Neuronal stem cell (in vitro differentiated cells): Measurements from ENCODE around the gene KRTAP5-8. TPM values are rescaled to one million over a fixed set of nuclear protein-coding genes. Genes with fewer than 3 reads are reported as not detected.
"Not testable (repeated sequence)": the region's sequence is repeated elsewhere in the genome, so short reads cannot be mapped to it uniquely, and the experiment has no call there.

Experiments used
- DNase-seq: peaks from one replicate; pipeline ENCODE4 v3.0.0-alpha.2; 2013; ENCODE audit warnings: low spot score
- H2AFZ ChIP-seq: one replicate; pipeline ENCODE4 v1.6.1; 2013; ENCODE audit warnings: mild to moderate bottlenecking, low read length, inconsistent platforms
- H2AK5ac ChIP-seq: 2 replicates; pipeline ENCODE4 v1.6.1; 2013; ENCODE audit warnings: low read depth, mild to moderate bottlenecking, inconsistent platforms, low read length, moderate library complexity, mixed read lengths
- H2BK120ac ChIP-seq: 2 replicates; pipeline ENCODE4 v1.6.1; 2013; ENCODE audit warnings: low read depth, mild to moderate bottlenecking, inconsistent platforms, low read length, moderate library complexity, mixed read lengths
- H2BK12ac ChIP-seq: one replicate; pipeline ENCODE4 v1.6.1; 2013; ENCODE audit warnings: low read length, inconsistent platforms
- H2BK15ac ChIP-seq: 2 replicates; pipeline ENCODE4 v1.6.1; 2013; ENCODE audit warnings: mild to moderate bottlenecking, low read length, inconsistent platforms, mixed read lengths
- H2BK5ac ChIP-seq: one replicate; pipeline ENCODE4 v1.6.1; 2013; ENCODE audit warnings: inconsistent platforms, mild to moderate bottlenecking, low read length, moderate library complexity
- H3K14ac ChIP-seq: one replicate; pipeline ENCODE4 v1.6.1; 2013; ENCODE audit warnings: low read length, inconsistent platforms
- H3K18ac ChIP-seq: 2 replicates; pipeline ENCODE4 v1.6.1; 2013; ENCODE audit warnings: low read length, inconsistent platforms
- H3K23ac ChIP-seq: 2 replicates; pipeline ENCODE4 v1.6.1; 2013; ENCODE audit warnings: low read depth, mild to moderate bottlenecking, mixed read lengths, low read length, inconsistent platforms; ENCODE audit not compliant: poor library complexity
- H3K27ac ChIP-seq: replicated peaks from 3 replicates; pipeline ENCODE4 v1.5.1; 2013; ENCODE audit warnings: low read length, inconsistent platforms
- H3K27me3 ChIP-seq, 3 experiments: 2 replicates each; pipeline ENCODE4 v1.6.1; 2013; ENCODE audit warnings: low read length in 3 of 3, mild to moderate bottlenecking in 2 of 3, inconsistent platforms in 1 of 3, low read depth in 1 of 3, mixed read lengths in 1 of 3, moderate library complexity in 1 of 3; ENCODE audit not compliant: control insufficient read depth in 3 of 3, insufficient read depth in 3 of 3
- H3K36me3 ChIP-seq, 2 donors: replicated peaks in 1 of 2; 2 replicates each; pipeline ENCODE4 v1.6.1; 2013; ENCODE audit warnings: low read length in 2 of 2; ENCODE audit not compliant: control insufficient read depth in 2 of 2, insufficient read depth in 2 of 2
- H3K4ac ChIP-seq: 2 replicates; pipeline ENCODE4 v1.6.1; 2013; ENCODE audit warnings: inconsistent platforms, mild to moderate bottlenecking, low read length, moderate library complexity
- H3K4me1 ChIP-seq, 2 donors: 1 replicate in 1 of 2; 2 replicates in 1 of 2; pipeline ENCODE4 v1.6.1; 2013; ENCODE audit warnings: low read length in 2 of 2, low read depth in 1 of 2; ENCODE audit not compliant: control insufficient read depth in 2 of 2, insufficient read depth in 1 of 2
- H3K4me2 ChIP-seq: one replicate; pipeline ENCODE4 v1.6.1; 2013; ENCODE audit warnings: mild to moderate bottlenecking, low read length, inconsistent platforms; ENCODE audit not compliant: insufficient read depth, poor library complexity, severe bottlenecking
- H3K4me3 ChIP-seq, 2 donors: 2 replicates each; pipeline ENCODE4 v1.5.1; 2013; ENCODE audit warnings: low read length in 2 of 2, mild to moderate bottlenecking in 2 of 2, inconsistent platforms in 1 of 2, moderate library complexity in 1 of 2
- H3K79me1 ChIP-seq: one replicate; pipeline ENCODE4 v1.6.1; 2013; ENCODE audit warnings: low read depth, mild to moderate bottlenecking, inconsistent platforms, low read length, moderate library complexity
- H3K9ac ChIP-seq: one replicate; pipeline ENCODE4 v1.6.1; 2013; ENCODE audit warnings: mild to moderate bottlenecking, low read depth, low read length, inconsistent platforms; ENCODE audit not compliant: poor library complexity
- H3K9me3 ChIP-seq, 2 donors: replicated peaks in 1 of 2; 2 replicates each; pipeline versions ENCODE3 to v1.6.1; 2013; ENCODE audit warnings: low read length in 2 of 2, mild to moderate bottlenecking in 2 of 2, inconsistent platforms in 1 of 2, low read depth in 1 of 2, mixed read lengths in 1 of 2, moderate library complexity in 1 of 2; ENCODE audit not compliant: control insufficient read depth in 2 of 2, insufficient read depth in 1 of 2
- H4K8ac ChIP-seq: one replicate; pipeline ENCODE4 v1.6.1; 2013; ENCODE audit warnings: low read depth, mild to moderate bottlenecking, inconsistent platforms, low read length, moderate library complexity
- H4K91ac ChIP-seq: one replicate; pipeline ENCODE4 v1.6.1; 2013; ENCODE audit warnings: low read length, low read depth, mild to moderate bottlenecking, inconsistent platforms; ENCODE audit not compliant: poor library complexity
- WGBS, 2 donors: extraction: QIAGEN DNeasy Blood & Tissue Kit; methylation state at CpG; one replicate each; pipeline ENCODE4 v1.1.7; 2013; ENCODE audit warnings: missing lambda C conversion rate in 2 of 2, mixed read lengths in 1 of 2; ENCODE audit not compliant: insufficient read length in 2 of 2, insufficient replicate concordance in 1 of 2; ENCODE audit errors: extremely low coverage in 2 of 2; 5-methylcytosine and 5-hydroxymethylcytosine counted together
- small RNA-seq: library from polyadenylated mRNA; stranded (forward); fragments of <200 nt; extraction: miRNeasy Mini kit (QIAGEN cat#:217004); gene quantifications from one replicate; pipeline ENCODE3, GENCODE V24; 2013; ENCODE audit not compliant: insufficient read depth

KRTAP5-8 gene

GRCh38 chr11:71585673-71586072 lies 47.8 kb downstream of the KRTAP5-8 start:
- H2BK5ac ChIP-seq, H3K14ac ChIP-seq, H2BK15ac ChIP-seq, H3K18ac ChIP-seq, H3K79me1 ChIP-seq, H4K8ac ChIP-seq, H3K4ac ChIP-seq, H3K9me3 ChIP-seq, H2BK12ac ChIP-seq, H3K27ac ChIP-seq, H2BK120ac ChIP-seq, H2AFZ ChIP-seq, H2AK5ac ChIP-seq, H3K36me3 ChIP-seq, H3K27me3 ChIP-seq, H3K9ac ChIP-seq, H3K23ac ChIP-seq, H3K4me3 ChIP-seq, DNase-seq, H4K91ac ChIP-seq, H3K4me2 ChIP-seq, H3K4me1 ChIP-seq: not testable (repeated sequence)
- WGBS, 2 donors, result no CpG with 5 or more reads among the region's 5 CpGs

GRCh38 chr11:71588314-71588713 lies 50.5 kb downstream of the KRTAP5-8 start:
- H3K4me3 ChIP-seq, H2AK5ac ChIP-seq, H3K4me1 ChIP-seq, H3K79me1 ChIP-seq, H3K18ac ChIP-seq, H2BK5ac ChIP-seq, H3K27me3 ChIP-seq, H2BK12ac ChIP-seq, H3K4ac ChIP-seq, H3K23ac ChIP-seq, H3K36me3 ChIP-seq, H4K91ac ChIP-seq, DNase-seq, H3K9me3 ChIP-seq, H4K8ac ChIP-seq, H2AFZ ChIP-seq, H3K14ac ChIP-seq, H3K9ac ChIP-seq, H2BK15ac ChIP-seq, H3K27ac ChIP-seq, H2BK120ac ChIP-seq: not testable (repeated sequence)
- peak overlapping the region; percentile 11 for H3K4me2 ChIP-seq
- no CpG with 5 or more reads among the region's 4 CpGs for WGBS, 2 donors

Small RNA genes lying within 50 kb of the gene (small RNA-seq; reads per million reads assigned to genes)
- gene AP000867.1 (not detected), gene KRTAP5-14P (not detected)
